HG02870 (cell line): ENCODE data around the gene NCOR1.
A peak's percentile ranks its signal among the peaks of the same experiment; 100 is the strongest.

Experiments used
- ATAC-seq: cut with Tn5 transposase; IDR thresholded peaks from one replicate; pipeline ENCODE4 v1.9.1; 2021; ENCODE audit warnings: mild to moderate bottlenecking, moderate library complexity; ENCODE audit not compliant: unreplicated experiment

The NCOR1 gene

GRCh38 chr17:16037636-16038035, 177.7 kb downstream of the NCOR1 start:
- no peak for ATAC-seq

- ATAC-seq: no peak
Observed at GRCh38 chr17:16036261-16036660, 179.1 kb downstream of the NCOR1 start.

- ATAC-seq: no peak
Observed at GRCh38 chr17:16033729-16034349, 181.5 kb downstream of the NCOR1 start.

GRCh38 chr17:16027708-16028584, 187.4 kb downstream of the NCOR1 start:
- ATAC-seq: peak; percentile 93

GRCh38 chr17:16026895-16027294, 188.4 kb downstream of the NCOR1 start:
- no peak for ATAC-seq

GRCh38 chr17:16025202-16025601, 190.1 kb downstream of the NCOR1 start:
- no peak for ATAC-seq

GRCh38 chr17:16023881-16024280, 191.5 kb downstream of the NCOR1 start:
- ATAC-seq: no peak

- no peak for ATAC-seq
Observed at GRCh38 chr17:16019347-16019746, 196.0 kb downstream of the NCOR1 start.

- ATAC-seq: no peak
Observed at GRCh38 chr17:16013943-16014407, 201.4 kb downstream of the NCOR1 start.

- no peak for ATAC-seq
Observed at GRCh38 chr17:16007439-16007838, 207.9 kb downstream of the NCOR1 start.

- ATAC-seq: no peak
Observed at GRCh38 chr17:16005636-16006035, 209.7 kb downstream of the NCOR1 start.

- ATAC-seq: no peak
Observed at GRCh38 chr17:16003841-16004240, 211.5 kb downstream of the NCOR1 start.

- no peak for ATAC-seq
Observed at GRCh38 chr17:16002708-16003260, 212.6 kb downstream of the NCOR1 start.

- no peak for ATAC-seq
Observed at GRCh38 chr17:16001226-16001897, 214.0 kb downstream of the NCOR1 start.

GRCh38 chr17:15999974-16000827, 215.1 kb downstream of the NCOR1 start:
- ATAC-seq: peak; percentile 31

GRCh38 chr17:15999141-15999973, 216.0 kb downstream of the NCOR1 start, which contains the start of the genes TTC19 and ZSWIM7:
Gene TTC19 (plus strand): TSS chr17:15999824. CDS start chr17:15999849, 25 bp downstream.
Gene ZSWIM7 (minus strand): TSS chr17:15999704. CDS start chr17:15999594, 110 bp downstream.
- peak; percentile 94 for ATAC-seq

- ATAC-seq: no peak
Observed at GRCh38 chr17:15998031-15998562, 217.2 kb downstream of the NCOR1 start.

GRCh38 chr17:15996322-15996721, 219.0 kb downstream of the NCOR1 start:
- no peak for ATAC-seq
